ENCODE results near the gene BBS9. TPM values are rescaled to one million over a fixed set of nuclear protein-coding genes. Genes with fewer than 3 reads are reported as not detected.
"Not testable (repeated sequence)": the region's sequence is repeated elsewhere in the genome, so short reads cannot be mapped to it uniquely, and the experiment has no call there.

Gene BBS9
- total and polyA plus RNA-seq, 2 donors = 6.9 to 12.1 TPM

GRCh38 chr7:33196221-33196620 is 66.9 kb downstream of the BBS9 start:
- Histone ChIP-seq H3K27ac (ENCODE audit: low read depth in 1 of 2, low read length in 1 of 2) (no peak overlapping the region), H3K4me3 (ENCODE audit: low read length in 2 of 2) (no peak overlapping the region), H3K9me3 (ENCODE audit: control insufficient read depth in 2 of 2, insufficient read depth in 1 of 2, low read length in 1 of 2) (no peaks in the 10 kb centered on the region), H3K4me1 (ENCODE audit: control insufficient read depth in 2 of 2, insufficient read depth in 2 of 2, low read length in 2 of 2) (no peaks in the 10 kb centered on the region), H3K27me3 (ENCODE audit: control insufficient read depth in 2 of 2, insufficient read depth in 1 of 2, low read length in 1 of 2) (no peaks in the 10 kb centered on the region), H3K36me3 (ENCODE audit: control insufficient read depth in 2 of 2, insufficient read depth in 2 of 2, low read length in 1 of 2) (no peaks in the 10 kb centered on the region)
- 73% methylated on average over 2 of the region's 2 CpGs for WGBS
- no peak for DNase-seq (ENCODE audit: low read depth in 6 of 9, low spot score in 9 of 9)

GRCh38 chr7:33200282-33200681 is 70.9 kb downstream of the BBS9 start:
- H3K27me3 ChIP-seq (ENCODE audit: control insufficient read depth in 2 of 2, insufficient read depth in 1 of 2, low read length in 1 of 2) = no peaks in the 10 kb centered on the region
- H3K4me3 ChIP-seq (ENCODE audit: low read length in 2 of 2) = no peak overlapping the region
- H3K36me3 ChIP-seq (ENCODE audit: control insufficient read depth in 2 of 2, insufficient read depth in 2 of 2, low read length in 1 of 2) = no peaks in the 10 kb centered on the region
- WGBS = 99% methylated on average over 1 of the region's 1 CpG
- no peak for DNase-seq (ENCODE audit: low read depth in 6 of 9, low spot score in 9 of 9)
- no peaks in the 10 kb centered on the region for H3K4me1 ChIP-seq (ENCODE audit: control insufficient read depth in 2 of 2, insufficient read depth in 2 of 2, low read length in 2 of 2)
- no peak overlapping the region for H3K27ac ChIP-seq (ENCODE audit: low read depth in 1 of 2, low read length in 1 of 2)
- H3K9me3 ChIP-seq (ENCODE audit: control insufficient read depth in 2 of 2, insufficient read depth in 1 of 2, low read length in 1 of 2) = no peaks in the 10 kb centered on the region

GRCh38 chr7:33201821-33202220 is 72.5 kb downstream of the BBS9 start:
- H3K4me3 ChIP-seq (ENCODE audit: low read length in 2 of 2) = no peak overlapping the region
- H3K4me1 ChIP-seq (ENCODE audit: control insufficient read depth in 2 of 2, insufficient read depth in 2 of 2, low read length in 2 of 2) = no peaks in the 10 kb centered on the region
- H3K36me3 ChIP-seq (ENCODE audit: control insufficient read depth in 2 of 2, insufficient read depth in 2 of 2, low read length in 1 of 2) = no peaks in the 10 kb centered on the region
- no peaks in the 10 kb centered on the region for H3K9me3 ChIP-seq (ENCODE audit: control insufficient read depth in 2 of 2, insufficient read depth in 1 of 2, low read length in 1 of 2)
- no peak for DNase-seq (ENCODE audit: low read depth in 6 of 9, low spot score in 9 of 9)
- WGBS = over 99% methylated on average over 2 of the region's 2 CpGs
- no peaks in the 10 kb centered on the region for H3K27me3 ChIP-seq (ENCODE audit: control insufficient read depth in 2 of 2, insufficient read depth in 1 of 2, low read length in 1 of 2)
- H3K27ac ChIP-seq (ENCODE audit: low read depth in 1 of 2, low read length in 1 of 2) = no peak overlapping the region

GRCh38 chr7:33210958-33211357 is 81.6 kb downstream of the BBS9 start:
- Histone ChIP-seq H3K9me3 (ENCODE audit: control insufficient read depth in 2 of 2, insufficient read depth in 1 of 2, low read length in 1 of 2) (peaks cover 0 to 2% of the 10 kb centered on the region in 2 donors), H3K27me3 (ENCODE audit: control insufficient read depth in 2 of 2, insufficient read depth in 1 of 2, low read length in 1 of 2) (no peaks in the 10 kb centered on the region), H3K36me3 (ENCODE audit: control insufficient read depth in 2 of 2, insufficient read depth in 2 of 2, low read length in 1 of 2) (no peaks in the 10 kb centered on the region), H3K27ac (ENCODE audit: low read depth in 1 of 2, low read length in 1 of 2) (no peak overlapping the region), H3K4me3 (ENCODE audit: low read length in 2 of 2) (no peak overlapping the region), H3K4me1 (ENCODE audit: control insufficient read depth in 2 of 2, insufficient read depth in 2 of 2, low read length in 2 of 2) (no peaks in the 10 kb centered on the region)
- 97% methylated on average over 1 of the region's 1 CpG for WGBS
- no peak for DNase-seq (ENCODE audit: low read depth in 6 of 9, low spot score in 9 of 9)

- Histone ChIP-seq H3K27ac (ENCODE audit: low read depth in 1 of 2, low read length in 1 of 2) (no peak overlapping the region), H3K36me3 (ENCODE audit: control insufficient read depth in 2 of 2, insufficient read depth in 2 of 2, low read length in 1 of 2) (no peaks in the 10 kb centered on the region), H3K4me3 (ENCODE audit: low read length in 2 of 2) (no peak overlapping the region), H3K4me1 (ENCODE audit: control insufficient read depth in 2 of 2, insufficient read depth in 2 of 2, low read length in 2 of 2) (no peaks in the 10 kb centered on the region), H3K9me3 (ENCODE audit: control insufficient read depth in 2 of 2, insufficient read depth in 1 of 2, low read length in 1 of 2) (peaks cover 0 to 2% of the 10 kb centered on the region in 2 donors), H3K27me3 (ENCODE audit: control insufficient read depth in 2 of 2, insufficient read depth in 1 of 2, low read length in 1 of 2) (no peaks in the 10 kb centered on the region)
- DNase-seq (ENCODE audit: low read depth in 6 of 9, low spot score in 9 of 9) = no peak
- 85% methylated on average over 2 of the region's 2 CpGs for WGBS
Observed at GRCh38 chr7:33212144-33212543, 82.8 kb downstream of the BBS9 start.

- H3K27me3 ChIP-seq (ENCODE audit: control insufficient read depth in 2 of 2, insufficient read depth in 1 of 2, low read length in 1 of 2) = no peaks in the 10 kb centered on the region
- 99% methylated on average over 1 of the region's 1 CpG for WGBS
- H3K4me1 ChIP-seq (ENCODE audit: control insufficient read depth in 2 of 2, insufficient read depth in 2 of 2, low read length in 2 of 2) = no peaks in the 10 kb centered on the region
- H3K36me3 ChIP-seq (ENCODE audit: control insufficient read depth in 2 of 2, insufficient read depth in 2 of 2, low read length in 1 of 2) = no peaks in the 10 kb centered on the region
- DNase-seq (ENCODE audit: low read depth in 6 of 9, low spot score in 9 of 9) = no peak
- H3K9me3 ChIP-seq (ENCODE audit: control insufficient read depth in 2 of 2, insufficient read depth in 1 of 2, low read length in 1 of 2) = peaks cover 0 to 2% of the 10 kb centered on the region in 2 donors
- H3K4me3 ChIP-seq (ENCODE audit: low read length in 2 of 2) = no peak overlapping the region
- no peak overlapping the region for H3K27ac ChIP-seq (ENCODE audit: low read depth in 1 of 2, low read length in 1 of 2)
Observed at GRCh38 chr7:33215992-33216391, 86.6 kb downstream of the BBS9 start.

GRCh38 chr7:33217595-33217994 is 88.2 kb downstream of the BBS9 start:
- Histone ChIP-seq H3K9me3 (ENCODE audit: control insufficient read depth in 2 of 2, insufficient read depth in 1 of 2, low read length in 1 of 2) (peaks cover 0 to 2% of the 10 kb centered on the region in 2 donors), H3K27ac (ENCODE audit: low read depth in 1 of 2, low read length in 1 of 2) (no peak overlapping the region), H3K4me3 (ENCODE audit: low read length in 2 of 2) (no peak overlapping the region), H3K36me3 (ENCODE audit: control insufficient read depth in 2 of 2, insufficient read depth in 2 of 2, low read length in 1 of 2) (no peaks in the 10 kb centered on the region), H3K27me3 (ENCODE audit: control insufficient read depth in 2 of 2, insufficient read depth in 1 of 2, low read length in 1 of 2) (no peaks in the 10 kb centered on the region), H3K4me1 (ENCODE audit: control insufficient read depth in 2 of 2, insufficient read depth in 2 of 2, low read length in 2 of 2) (no peaks in the 10 kb centered on the region)
- no peak for DNase-seq (ENCODE audit: low read depth in 6 of 9, low spot score in 9 of 9)
- WGBS = 97% methylated on average over 4 of the region's 4 CpGs

- H3K27ac ChIP-seq (ENCODE audit: low read depth in 1 of 2, low read length in 1 of 2); H3K36me3 ChIP-seq (ENCODE audit: control insufficient read depth in 2 of 2, insufficient read depth in 2 of 2, low read length in 1 of 2); H3K4me1 ChIP-seq (ENCODE audit: control insufficient read depth in 2 of 2, insufficient read depth in 2 of 2, low read length in 2 of 2); H3K4me3 ChIP-seq (ENCODE audit: low read length in 2 of 2); H3K27me3 ChIP-seq (ENCODE audit: control insufficient read depth in 2 of 2, insufficient read depth in 1 of 2, low read length in 1 of 2); H3K9me3 ChIP-seq (ENCODE audit: control insufficient read depth in 2 of 2, insufficient read depth in 1 of 2, low read length in 1 of 2); DNase-seq (ENCODE audit: low read depth in 6 of 9, low spot score in 9 of 9): not testable (repeated sequence)
- 97% methylated on average over 38 of the region's 38 CpGs for WGBS
Observed at GRCh38 chr7:33218841-33219535, 89.6 kb downstream of the BBS9 start.

GRCh38 chr7:33220231-33220630 is 90.9 kb downstream of the BBS9 start:
- H3K27me3 ChIP-seq (ENCODE audit: control insufficient read depth in 2 of 2, insufficient read depth in 1 of 2, low read length in 1 of 2) = no peaks in the 10 kb centered on the region
- H3K27ac ChIP-seq (ENCODE audit: low read depth in 1 of 2, low read length in 1 of 2) = no peak overlapping the region
- DNase-seq (ENCODE audit: low read depth in 6 of 9, low spot score in 9 of 9) = no peak
- H3K9me3 ChIP-seq (ENCODE audit: control insufficient read depth in 2 of 2, insufficient read depth in 1 of 2, low read length in 1 of 2) = no peaks in the 10 kb centered on the region
- 97% methylated on average over 4 of the region's 4 CpGs for whole genome bisulfite sequencing
- H3K4me1 ChIP-seq (ENCODE audit: control insufficient read depth in 2 of 2, insufficient read depth in 2 of 2, low read length in 2 of 2) = no peaks in the 10 kb centered on the region
- no peak overlapping the region for H3K4me3 ChIP-seq (ENCODE audit: low read length in 2 of 2)
- no peaks in the 10 kb centered on the region for H3K36me3 ChIP-seq (ENCODE audit: control insufficient read depth in 2 of 2, insufficient read depth in 2 of 2, low read length in 1 of 2)

Measured in thymus (tissue), 11 donors.